ENCODE measurements around the gene NHLH1.

DNA sequence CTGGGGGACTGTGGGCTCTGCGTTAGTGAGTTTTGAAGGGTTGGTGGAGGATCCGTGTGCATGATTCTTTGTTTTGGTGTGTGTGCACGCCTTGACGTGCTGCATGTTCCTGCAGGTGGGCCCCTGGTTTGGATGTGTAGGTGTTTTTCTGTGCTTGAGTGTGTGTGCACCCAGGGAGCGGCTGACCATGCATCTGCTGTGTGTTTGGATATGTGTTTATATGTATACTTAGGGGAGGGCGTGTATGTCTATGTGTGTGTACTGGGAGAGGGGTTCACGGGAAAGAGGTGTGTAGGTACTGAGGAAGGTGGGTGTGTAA is 34.6 kb downstream of the NHLH1 start:
- TF ChIP-seq, protein P1, sequence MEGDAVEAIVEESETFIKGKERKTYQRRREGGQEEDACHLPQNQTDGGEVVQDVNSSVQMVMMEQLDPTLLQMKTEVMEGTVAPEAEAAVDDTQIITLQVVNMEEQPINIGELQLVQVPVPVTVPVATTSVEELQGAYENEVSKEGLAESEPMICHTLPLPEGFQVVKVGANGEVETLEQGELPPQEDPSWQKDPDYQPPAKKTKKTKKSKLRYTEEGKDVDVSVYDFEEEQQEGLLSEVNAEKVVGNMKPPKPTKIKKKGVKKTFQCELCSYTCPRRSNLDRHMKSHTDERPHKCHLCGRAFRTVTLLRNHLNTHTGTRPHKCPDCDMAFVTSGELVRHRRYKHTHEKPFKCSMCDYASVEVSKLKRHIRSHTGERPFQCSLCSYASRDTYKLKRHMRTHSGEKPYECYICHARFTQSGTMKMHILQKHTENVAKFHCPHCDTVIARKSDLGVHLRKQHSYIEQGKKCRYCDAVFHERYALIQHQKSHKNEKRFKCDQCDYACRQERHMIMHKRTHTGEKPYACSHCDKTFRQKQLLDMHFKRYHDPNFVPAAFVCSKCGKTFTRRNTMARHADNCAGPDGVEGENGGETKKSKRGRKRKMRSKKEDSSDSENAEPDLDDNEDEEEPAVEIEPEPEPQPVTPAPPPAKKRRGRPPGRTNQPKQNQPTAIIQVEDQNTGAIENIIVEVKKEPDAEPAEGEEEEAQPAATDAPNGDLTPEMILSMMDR (IDR thresholded peaks at IDR 0.05), result no peak
- no peak for TF ChIP-seq POLR2A (IDR thresholded peaks at IDR 0.05)

All from testis (tissue), 2 donors.